ENCODE measurements around the gene MIB2. TPM values are rescaled to one million over a fixed set of nuclear protein-coding genes. Genes with fewer than 3 reads are reported as not detected.

The MIB2 gene
- polyA plus RNA-seq, 1 of the 3 experiments (the other 2 are of a cell fraction): 45.4 TPM

- CTCF ChIA-PET: interaction anchor here (0.9 to 1.4 kb wide), 3 partner anchors 8 to 20 kb away, joined by 3 to 5 read pairs (median 4); no protein-coding TSS in a partner anchor
These were observed 16.6 kb upstream of the MIB2 start for GRCh38 chr1:1598720-1599029.

GRCh38 chr1:1599030-1599934 lies 16.0 kb upstream of the MIB2 start:
- H3F3A ChIP-seq (replicated peaks; ENCODE audit: insufficient read depth): no peaks in the 10 kb centered on the region
- H3K9me3 ChIP-seq: no peaks in the 10 kb centered on the region
- H3K4me2 ChIP-seq: peak overlapping the region; percentile 50; the same call in 1 of the 2 replicates
- ChIA-PET POLR2A (interaction anchor here (1.3 kb wide), 1 partner anchor 16 kb away, joined by 4 read pairs; the partner anchor contains the start of gene MIB2), CTCF (interaction anchor here (0.9 to 1.4 kb wide), 3 partner anchors 8 to 21 kb away, joined by 3 to 5 read pairs (median 4); no protein-coding TSS in a partner anchor)
- H4K20me1 ChIP-seq (ENCODE audit: insufficient read depth): no peaks in the 10 kb centered on the region; the same call in 1 of the 2 replicates
- no peaks in the 10 kb centered on the region for H3K27me3 ChIP-seq (ENCODE audit: insufficient read depth)
- 0 out of 2 replicates have a peak overlapping the region, but pooled peaks have one; percentile 6 for H2AFZ ChIP-seq (ENCODE audit: low read depth)
- H3K9ac ChIP-seq: no peak overlapping the region
- WGBS (ENCODE audit: low lambda C conversion rate): 81% methylated on average over 19 of the region's 111 CpGs
- no peaks in the 10 kb centered on the region for H3K79me2 ChIP-seq (ENCODE audit: insufficient read depth)
- DNase-seq: peak; percentile 88
- peaks cover 0 to 22% of the 10 kb centered on the region in 2 experiments; a peak in 1 of 4 replicates for H3K4me1 ChIP-seq (ENCODE audit: control insufficient read depth in 1 of 2, insufficient read depth in 2 of 2, low read depth in 1 of 2, low read length in 1 of 2)
- no peak overlapping the region for H3K27ac ChIP-seq (ENCODE audit: low read depth in 2 of 2, low read length in 1 of 2)
- H3K4me3 ChIP-seq (ENCODE audit: low read depth in 2 of 2, low read length in 1 of 2): peak overlapping the region; percentile 9 to 56; a peak in 3 of 4 replicates
- no peaks in the 10 kb centered on the region for H3K9me2 ChIP-seq
- no peaks in the 10 kb centered on the region for H3K36me3 ChIP-seq (replicated peaks in 1 of 2; ENCODE audit: control insufficient read depth in 1 of 2, insufficient read depth in 2 of 2, low read length in 1 of 2)
- TF ChIP-seq MXI1 (IDR thresholded peaks at IDR 0.05; ENCODE audit: low read depth, low read length) (0 out of 2 replicates have a peak, but pooled peaks have one; percentile 26), NRF1 (IDR thresholded peaks at IDR 0.05; ENCODE audit: low read depth, low read length) (peak; percentile 68), TCF12 (IDR thresholded peaks at IDR 0.05) (no peak), NFIC (IDR thresholded peaks at IDR 0.05; ENCODE audit: borderline replicate concordance) (no peak), MAX (IDR thresholded peaks at IDR 0.05; ENCODE audit: low read depth) (no peak), FOXM1 (IDR thresholded peaks at IDR 0.05; ENCODE audit: low read depth) (no peak), RXRA (IDR thresholded peaks at IDR 0.05; ENCODE audit: borderline replicate concordance, low read depth) (no peak), REST (IDR thresholded peaks at IDR 0.05; ENCODE audit: low read depth, low read length) (no peak), MEF2A (IDR thresholded peaks at IDR 0.05; ENCODE audit: borderline replicate concordance, low read depth) (no peak), EZH2phosphoT487 (IDR thresholded peaks at IDR 0.05; ENCODE audit: borderline replicate concordance, low read depth) (no peak)

More at GRCh38 chr1:1598720-1599029, 16.6 kb upstream of the MIB2 start:
- Histone ChIP-seq H3K27ac (ENCODE audit: low read depth in 2 of 2, low read length in 1 of 2) (no peak overlapping the region), H2AFZ (ENCODE audit: low read depth) (no peak overlapping the region), H3K4me2 (no peak overlapping the region), H3K9me2 (no peaks in the 10 kb centered on the region), H3K4me1 (ENCODE audit: control insufficient read depth in 1 of 2, insufficient read depth in 2 of 2, low read depth in 1 of 2, low read length in 1 of 2) (peaks cover 0 to 22% of the 10 kb centered on the region in 2 experiments; a peak in 1 of 4 replicates), H3K27me3 (ENCODE audit: insufficient read depth) (no peaks in the 10 kb centered on the region), H3K9me3 (no peaks in the 10 kb centered on the region), H3F3A (replicated peaks; ENCODE audit: insufficient read depth) (no peaks in the 10 kb centered on the region), H3K9ac (no peak overlapping the region), H3K4me3 (ENCODE audit: low read depth in 2 of 2, low read length in 1 of 2) (no peak overlapping the region; a peak in 1 of 4 replicates), H4K20me1 (ENCODE audit: insufficient read depth) (no peaks in the 10 kb centered on the region; the same call in 1 of the 2 replicates), H3K79me2 (ENCODE audit: insufficient read depth) (no peaks in the 10 kb centered on the region), H3K36me3 (replicated peaks in 1 of 2; ENCODE audit: control insufficient read depth in 1 of 2, insufficient read depth in 2 of 2, low read length in 1 of 2) (no peaks in the 10 kb centered on the region)
- POLR2A ChIA-PET: interaction anchor here (1.3 kb wide), 1 partner anchor 17 kb away, joined by 4 read pairs; the partner anchor contains the start of gene MIB2
- DNase-seq: peak; percentile 25
- TF ChIP-seq NRF1 (IDR thresholded peaks at IDR 0.05; ENCODE audit: low read depth, low read length) (no peak), MXI1 (IDR thresholded peaks at IDR 0.05; ENCODE audit: low read depth, low read length) (no peak), USF1 (IDR thresholded peaks at IDR 0.05; ENCODE audit: borderline replicate concordance, low read depth) (no peak), ELF1 (IDR thresholded peaks at IDR 0.05) (no peak), CHD2 (IDR thresholded peaks at IDR 0.05; ENCODE audit: low read length, partially characterized antibody) (no peak), CTCF (IDR thresholded peaks at IDR 0.05) (no peak), EZH2phosphoT487 (IDR thresholded peaks at IDR 0.05; ENCODE audit: borderline replicate concordance, low read depth) (no peak), RXRA (IDR thresholded peaks at IDR 0.05; ENCODE audit: borderline replicate concordance, low read depth) (no peak)
- 95% methylated on average over 10 of the region's 13 CpGs for WGBS (ENCODE audit: low lambda C conversion rate)

Data from SK-N-SH (cell line).